Measurements from ENCODE around the gene NPC1. TPM values are rescaled to one million over a fixed set of nuclear protein-coding genes. Genes with fewer than 3 reads are reported as not detected.
"Not testable (repeated sequence)": the region's sequence is repeated elsewhere in the genome, so short reads cannot be mapped to it uniquely, and the experiment has no call there.

Gene NPC1
- total RNA-seq, 1 experiment from 2014 or later: 37.9 TPM

DNA sequence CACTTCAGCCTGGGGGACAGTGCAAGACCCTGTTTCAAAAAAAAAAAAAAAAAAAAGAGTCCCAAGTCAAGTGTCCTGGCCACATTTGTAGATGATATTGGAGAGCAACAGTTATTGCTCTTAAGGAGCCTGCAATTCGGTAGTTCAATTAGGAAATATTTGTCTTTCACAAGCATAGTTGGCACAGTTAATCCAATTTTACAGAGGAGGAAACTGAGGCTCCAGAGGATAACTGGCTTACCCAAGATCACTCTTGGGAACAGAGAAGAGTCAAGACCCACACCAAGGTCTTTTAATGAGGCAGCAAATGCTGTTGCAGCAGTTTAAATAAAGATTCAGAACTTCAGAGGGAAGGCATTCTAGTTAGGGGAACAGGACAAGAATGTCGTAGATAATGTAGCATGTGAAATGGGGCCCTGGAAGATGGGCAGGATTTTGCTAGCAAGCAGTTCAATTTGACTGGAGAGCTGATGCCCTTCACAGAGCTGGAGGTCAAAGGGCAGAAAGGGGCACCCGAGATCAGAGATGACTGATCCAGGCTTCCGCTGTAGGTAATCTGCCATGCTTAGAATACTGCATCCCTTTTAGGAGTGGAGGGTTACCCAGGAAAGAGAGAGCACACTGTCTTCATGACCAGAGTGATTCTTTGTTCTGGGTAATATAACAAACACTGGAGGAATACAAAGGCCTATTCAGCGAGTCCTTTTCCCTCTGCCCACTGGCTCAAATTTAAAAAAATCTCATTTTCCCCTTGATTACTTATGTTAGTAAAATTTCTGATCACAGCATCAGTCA lies 3.0 kb downstream of the NPC1 start:
- in situ Hi-C loops (cut with HindIII; ENCODE audit: low pct_unique_long_range_greater_than_20kb, low sequenced_read_pairs): no loop called here
- DNase-seq (ENCODE audit: low read depth): no peak

DNA sequence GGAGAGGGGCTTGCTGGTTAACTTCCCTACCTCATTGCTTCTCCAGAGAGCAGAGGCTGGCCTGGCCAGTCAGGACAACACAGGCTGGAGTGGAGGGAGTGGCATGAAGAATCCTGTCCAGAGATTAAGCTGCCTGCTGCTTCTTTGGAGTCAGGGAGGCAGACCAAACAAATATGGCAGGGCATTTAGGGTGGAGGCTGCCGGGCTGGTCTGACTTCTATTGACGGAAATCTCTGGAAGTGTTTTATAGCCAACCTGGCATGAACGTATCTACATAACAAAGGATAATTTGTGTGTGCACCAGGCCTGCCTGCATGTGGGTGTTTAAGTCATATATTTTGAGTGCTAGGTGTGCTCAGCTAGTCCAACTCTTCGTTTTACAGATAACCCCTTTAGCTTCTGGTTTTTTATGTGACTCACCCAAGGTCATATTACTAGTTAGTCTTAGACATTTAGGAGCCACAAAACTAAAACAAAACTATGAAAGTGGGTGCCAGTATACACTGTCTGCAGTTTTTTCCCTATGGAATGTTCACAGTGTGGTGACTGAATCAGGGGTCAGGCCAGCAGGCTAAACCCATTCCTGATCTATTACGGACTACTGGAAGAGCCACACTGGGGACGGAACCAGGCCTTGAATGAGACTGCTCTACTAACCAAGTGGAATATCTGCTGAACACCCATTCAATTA lies 5.5 kb downstream of the NPC1 start:
- DNase-seq (ENCODE audit: low read depth): peak; percentile 36
- in situ Hi-C loops (cut with HindIII; ENCODE audit: low pct_unique_long_range_greater_than_20kb, low sequenced_read_pairs): no loop called here

DNA sequence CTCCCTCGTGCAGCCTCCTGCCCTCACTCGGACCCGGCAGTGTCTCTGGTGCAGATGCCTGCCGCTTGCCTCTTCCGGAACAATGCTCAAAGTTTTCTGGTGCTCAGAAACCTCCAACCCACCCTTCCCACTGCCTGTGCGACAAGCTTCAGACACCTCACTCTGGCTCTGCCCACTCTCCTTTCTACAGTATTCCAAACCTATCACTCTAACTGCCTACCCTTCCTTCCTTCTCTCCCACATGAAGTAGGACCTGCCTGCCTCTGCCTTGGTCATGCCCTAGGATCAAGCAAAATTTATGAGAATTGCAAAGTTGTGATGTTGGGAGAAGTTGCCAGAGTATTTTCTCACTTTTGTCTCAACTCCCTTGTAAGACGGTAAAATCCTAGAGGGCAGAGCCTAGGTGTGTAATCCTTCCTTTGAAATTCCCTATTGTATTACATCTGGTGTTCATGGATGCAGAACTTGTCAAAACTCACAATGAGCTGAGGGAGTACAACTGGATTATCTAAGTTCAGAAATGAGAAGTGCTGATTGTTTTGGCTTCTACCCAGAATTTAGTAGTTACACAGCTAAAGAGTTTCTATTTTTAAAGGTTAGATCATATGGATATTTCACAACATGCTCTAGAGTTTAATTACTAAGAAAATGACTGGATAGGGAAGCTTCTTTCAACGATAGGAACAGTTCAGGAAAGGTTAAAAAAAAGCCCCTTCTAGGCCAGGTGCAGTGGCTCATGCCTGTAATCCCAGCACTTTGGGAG lies 7.2 kb downstream of the NPC1 start:
- no peak for DNase-seq (ENCODE audit: low read depth)
- in situ Hi-C loops (cut with HindIII; ENCODE audit: low pct_unique_long_range_greater_than_20kb, low sequenced_read_pairs): no loop called here

DNA sequence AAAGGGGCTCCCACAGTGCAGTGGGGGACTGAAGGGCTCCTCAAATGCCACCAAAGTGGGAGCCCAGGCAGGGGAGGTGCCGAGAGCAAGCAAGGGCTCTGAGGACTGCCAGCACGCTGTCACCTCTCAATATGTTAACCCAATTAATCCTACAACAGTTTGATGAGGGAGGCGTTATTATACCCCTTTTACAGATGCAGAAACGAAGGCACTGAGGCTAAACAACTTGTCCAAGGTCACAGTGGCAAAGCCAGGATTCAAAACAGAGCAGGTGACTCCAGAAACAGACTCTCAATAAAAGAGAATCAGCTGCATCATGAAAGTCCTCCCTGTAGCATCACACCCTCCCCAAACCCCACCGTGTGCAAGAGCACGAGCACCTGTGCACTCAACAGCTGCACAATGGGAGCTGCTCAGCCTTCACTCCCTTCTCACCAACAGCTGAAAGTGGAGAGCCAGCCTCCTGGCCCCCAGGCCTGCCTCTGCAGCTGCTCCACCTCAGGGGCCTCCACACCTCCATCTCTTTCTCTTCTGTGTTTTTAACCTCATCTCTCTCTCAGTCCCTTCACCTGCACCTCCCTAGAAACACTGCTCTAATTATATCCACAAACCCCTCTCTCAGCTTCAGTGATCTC lies 8.1 kb downstream of the NPC1 start:
- in situ Hi-C loops (cut with HindIII; ENCODE audit: low pct_unique_long_range_greater_than_20kb, low sequenced_read_pairs): no loop called here
- no peak for DNase-seq (ENCODE audit: low read depth)

DNA sequence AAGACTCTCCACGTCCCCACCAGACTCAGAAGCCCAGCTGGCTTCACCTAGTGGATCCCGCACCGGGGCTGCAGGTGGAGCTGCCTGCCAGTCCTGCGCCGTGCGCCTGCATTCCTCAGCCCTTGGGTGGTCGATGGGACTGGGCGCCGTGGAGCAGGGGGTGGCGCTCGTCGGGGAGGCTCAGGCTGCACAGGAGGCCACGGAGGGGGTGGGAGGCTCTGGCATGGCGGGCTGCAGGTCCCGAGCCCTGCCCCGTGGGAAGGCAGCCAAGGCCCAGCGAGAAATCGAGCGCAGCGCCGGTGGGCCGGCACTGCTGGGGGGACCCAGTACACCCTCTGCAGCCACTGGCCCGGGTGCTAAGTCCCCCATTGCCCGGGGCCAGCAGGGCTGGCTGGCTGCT lies 8.8 kb downstream of the NPC1 start:
- in situ Hi-C loops (cut with HindIII; ENCODE audit: low pct_unique_long_range_greater_than_20kb, low sequenced_read_pairs); DNase-seq (ENCODE audit: low read depth): not testable (repeated sequence)

DNA sequence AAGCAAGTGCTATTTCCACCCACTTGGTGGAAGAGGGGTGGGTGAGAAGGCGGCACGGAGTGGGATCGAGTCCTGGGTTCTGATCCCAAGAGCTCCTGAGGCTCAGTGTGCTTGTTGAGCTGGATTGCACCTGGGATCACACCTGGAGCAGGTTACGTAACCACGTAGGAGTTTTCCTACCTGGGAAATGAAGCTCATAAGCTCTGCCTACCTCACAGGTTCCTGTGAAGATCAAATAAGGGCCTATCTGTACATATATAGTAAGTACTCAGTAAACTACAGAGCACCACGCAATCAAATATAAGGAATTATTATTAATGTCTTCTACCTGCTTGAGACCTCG lies 11.0 kb downstream of the NPC1 start:
- no peak for DNase-seq (ENCODE audit: low read depth)
- in situ Hi-C loops (cut with HindIII; ENCODE audit: low pct_unique_long_range_greater_than_20kb, low sequenced_read_pairs): no loop called here

DNA sequence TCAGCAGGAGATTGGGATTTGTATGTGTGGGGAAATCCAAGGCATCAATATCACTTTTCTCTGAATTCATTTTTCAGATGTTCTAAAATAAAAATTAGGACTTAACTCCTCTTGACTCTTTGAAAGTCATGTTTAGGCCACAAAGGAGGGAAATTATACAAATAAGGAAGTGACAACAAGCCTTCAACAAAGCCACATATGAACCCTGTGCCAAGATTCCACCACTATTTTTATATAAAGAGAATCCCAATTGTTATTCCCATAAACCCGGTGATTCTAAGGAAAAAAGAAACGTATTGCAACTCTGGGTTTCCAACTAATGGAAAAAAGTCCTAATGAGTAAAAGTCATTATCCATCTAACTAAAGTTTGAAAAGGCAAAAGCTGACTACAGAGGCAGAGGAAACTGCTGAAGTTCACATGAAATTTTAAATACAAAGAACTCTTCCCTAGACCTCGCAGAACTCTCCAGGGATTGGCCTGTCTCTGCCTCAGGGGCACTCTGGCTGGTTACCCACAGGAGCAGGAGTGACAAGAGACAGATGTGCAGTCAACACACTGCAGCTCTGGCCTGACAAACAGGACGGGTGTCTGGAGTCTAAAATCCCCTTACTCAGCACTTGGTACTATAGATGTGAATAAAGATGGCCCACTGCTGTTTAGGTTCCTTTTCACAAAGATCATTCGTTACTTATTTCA lies 11.5 kb downstream of the NPC1 start:
- no peak for DNase-seq (ENCODE audit: low read depth)
- in situ Hi-C loops (cut with HindIII; ENCODE audit: low pct_unique_long_range_greater_than_20kb, low sequenced_read_pairs): no loop called here

DNA sequence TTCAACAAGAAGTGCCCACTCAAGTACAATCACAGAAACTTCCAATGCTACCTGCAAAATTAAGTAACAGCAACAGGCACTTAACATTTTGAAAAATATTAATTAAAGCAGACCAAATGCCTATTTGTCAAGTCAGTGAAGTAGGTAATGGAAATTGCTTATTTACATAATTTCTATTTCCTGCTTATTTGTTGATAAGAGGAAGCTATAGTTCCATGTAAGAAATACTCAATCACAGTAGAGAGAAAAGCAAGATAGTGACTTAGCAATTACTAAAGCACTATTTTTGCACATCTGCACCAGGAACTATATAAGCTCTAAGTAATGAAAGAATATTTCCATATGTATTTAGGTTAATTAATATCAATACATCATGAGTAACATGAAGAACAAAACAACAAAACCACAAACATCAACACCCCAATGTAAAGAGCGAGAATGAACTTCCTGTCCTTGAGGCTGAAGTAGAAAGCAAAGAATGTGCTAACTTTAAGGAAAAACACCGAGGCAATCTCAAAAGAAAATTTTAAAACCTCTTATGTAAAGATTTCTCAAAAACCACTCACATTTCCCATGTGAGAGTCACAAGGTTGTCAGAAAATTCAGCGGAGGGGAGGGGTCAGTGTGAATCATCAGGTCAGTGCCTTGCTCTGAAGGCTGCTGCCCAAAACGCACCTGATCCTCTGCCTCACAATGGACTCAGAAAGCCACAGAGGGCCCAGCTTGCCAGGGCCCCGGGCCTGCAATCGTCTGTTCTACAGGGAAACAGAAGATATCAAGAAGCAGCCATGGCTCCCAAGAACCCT lies 12.5 kb downstream of the NPC1 start:
- peak; percentile 48 for DNase-seq (ENCODE audit: low read depth)
- in situ Hi-C loops (cut with HindIII; ENCODE audit: low pct_unique_long_range_greater_than_20kb, low sequenced_read_pairs): no loop called here

DNA sequence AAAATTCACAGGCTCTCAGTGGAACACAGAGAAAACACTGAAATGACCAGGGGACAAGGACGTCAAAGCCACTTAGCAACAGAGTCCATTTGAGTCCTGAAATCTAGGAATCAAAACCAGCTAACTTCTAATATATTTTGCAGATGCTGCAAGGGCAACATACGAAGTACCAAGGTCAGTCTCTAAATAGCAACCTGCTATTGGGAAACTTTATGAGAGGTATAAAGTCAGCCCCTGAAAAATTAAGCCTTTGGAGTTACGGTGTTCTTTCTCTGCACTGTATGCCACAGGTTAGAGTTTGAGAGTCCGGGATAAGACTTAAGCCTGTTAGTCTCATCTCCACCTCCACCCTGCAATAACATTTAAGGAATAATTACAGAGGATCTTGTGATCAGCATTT lies 13.3 kb downstream of the NPC1 start:
- in situ Hi-C loops (cut with HindIII; ENCODE audit: low pct_unique_long_range_greater_than_20kb, low sequenced_read_pairs): no loop called here
- DNase-seq (ENCODE audit: low read depth): no peak

DNA sequence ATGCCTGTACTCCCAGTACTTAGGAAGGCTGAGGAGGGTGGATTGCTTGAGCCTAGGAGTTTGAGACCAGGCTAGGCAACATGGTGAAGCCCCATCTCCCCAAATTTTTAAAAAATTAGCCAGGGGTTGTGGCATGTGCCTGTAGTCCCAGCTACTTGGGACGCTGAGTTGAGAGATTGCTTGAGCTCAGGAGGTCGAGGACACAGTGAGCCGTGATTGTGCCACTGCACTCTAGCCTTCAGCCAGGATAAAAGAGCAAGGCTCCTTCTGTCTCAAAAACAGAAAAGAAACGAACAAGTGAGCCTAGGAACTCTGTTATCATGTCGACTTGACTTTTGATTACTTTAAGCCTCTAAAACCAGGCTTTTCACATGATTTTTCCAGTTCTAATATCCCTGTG lies 13.7 kb downstream of the NPC1 start:
- in situ Hi-C loops (cut with HindIII; ENCODE audit: low pct_unique_long_range_greater_than_20kb, low sequenced_read_pairs): no loop called here
- DNase-seq (ENCODE audit: low read depth): no peak

DNA sequence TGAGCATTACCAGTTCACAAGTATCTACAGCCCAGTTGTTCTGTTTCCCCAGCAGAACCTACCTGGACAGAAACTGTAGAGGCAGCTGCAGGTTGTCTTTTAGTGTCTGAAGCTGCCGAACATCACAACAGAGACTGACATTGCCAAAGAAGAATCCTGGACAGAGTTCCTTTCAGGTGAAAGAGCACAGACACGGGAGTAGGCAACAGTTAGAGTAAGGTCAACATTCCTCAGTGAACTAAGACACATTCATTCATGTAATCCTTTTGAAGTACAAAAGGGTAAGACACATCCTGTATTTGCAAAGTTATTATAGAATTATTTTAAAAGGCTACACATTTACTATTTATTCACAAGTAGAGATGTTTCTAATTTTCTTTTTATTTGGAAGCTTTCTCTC lies 14.3 kb downstream of the NPC1 start:
- in situ Hi-C loops (cut with HindIII; ENCODE audit: low pct_unique_long_range_greater_than_20kb, low sequenced_read_pairs): no loop called here

DNA sequence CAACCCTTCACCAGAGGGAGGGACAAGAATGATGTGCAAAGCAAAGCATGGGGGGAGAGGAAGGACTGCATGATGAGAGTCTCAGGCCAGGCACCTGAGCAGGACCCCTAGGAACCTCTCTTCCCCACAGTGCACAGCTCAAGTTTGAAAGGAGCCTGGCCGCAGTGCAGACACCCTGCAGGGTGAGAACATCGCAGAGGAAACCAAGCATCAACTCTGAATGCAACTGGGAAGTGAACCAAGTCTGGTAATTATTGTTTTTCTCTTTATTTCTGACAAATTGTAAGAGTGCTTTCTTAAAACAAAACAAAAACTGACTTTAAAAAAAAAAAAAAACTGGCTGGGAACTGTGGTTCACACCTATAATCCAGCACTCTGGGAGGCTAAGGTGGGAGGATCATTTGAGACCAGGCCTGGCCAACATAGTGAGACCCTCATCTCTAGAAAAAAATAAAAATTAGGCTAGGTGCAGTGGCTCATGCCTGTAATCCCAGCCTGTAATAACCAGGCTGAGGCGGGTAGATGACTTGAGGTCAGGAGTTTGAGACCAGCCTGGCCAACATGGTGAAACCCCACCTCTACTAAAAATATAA lies 15.3 kb downstream of the NPC1 start:
- in situ Hi-C loops (cut with HindIII; ENCODE audit: low pct_unique_long_range_greater_than_20kb, low sequenced_read_pairs): no loop called here
- no peak for DNase-seq (ENCODE audit: low read depth)

More for the DNA sequence above, 14.3 kb downstream of the NPC1 start:
- no peak for DNase-seq (ENCODE audit: low read depth)

DNA sequence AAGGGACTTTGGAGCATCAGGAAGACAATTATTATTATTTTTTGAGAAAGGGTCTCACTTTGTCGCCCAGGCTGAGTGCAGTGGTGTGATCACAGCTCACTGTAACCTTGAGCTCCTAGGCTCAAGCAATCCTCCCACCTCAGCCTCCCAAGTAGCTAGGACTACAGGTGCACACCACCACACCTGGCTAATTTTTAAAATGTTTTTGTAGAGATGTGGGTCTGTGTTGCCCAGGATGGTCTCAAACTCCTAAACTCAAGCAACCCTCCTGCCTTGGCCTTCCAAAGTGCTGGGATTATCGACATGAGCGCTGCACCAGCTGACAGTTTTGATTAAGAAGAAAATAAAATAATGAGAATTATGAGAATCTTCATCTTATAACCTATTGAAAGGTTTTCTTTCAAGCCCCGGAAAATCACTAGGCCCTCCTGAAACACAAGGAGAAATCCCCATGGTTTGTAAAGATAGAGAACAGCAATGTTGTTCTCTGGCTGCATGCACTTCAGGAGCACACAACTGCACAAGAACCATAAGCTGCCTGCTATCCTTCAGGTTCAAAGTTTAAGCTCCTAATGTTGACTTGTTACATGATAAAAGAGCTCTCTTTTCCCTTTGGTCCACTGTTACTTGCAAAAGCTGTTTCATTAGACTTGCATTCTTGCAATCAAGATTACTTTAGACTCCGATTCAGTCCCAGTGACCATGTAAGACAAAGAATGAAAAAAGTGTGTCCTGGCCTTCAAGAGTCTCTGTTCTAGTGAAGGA lies 16.8 kb downstream of the NPC1 start:
- no peak for DNase-seq (ENCODE audit: low read depth)
- in situ Hi-C loops (cut with HindIII; ENCODE audit: low pct_unique_long_range_greater_than_20kb, low sequenced_read_pairs): no loop called here

DNA sequence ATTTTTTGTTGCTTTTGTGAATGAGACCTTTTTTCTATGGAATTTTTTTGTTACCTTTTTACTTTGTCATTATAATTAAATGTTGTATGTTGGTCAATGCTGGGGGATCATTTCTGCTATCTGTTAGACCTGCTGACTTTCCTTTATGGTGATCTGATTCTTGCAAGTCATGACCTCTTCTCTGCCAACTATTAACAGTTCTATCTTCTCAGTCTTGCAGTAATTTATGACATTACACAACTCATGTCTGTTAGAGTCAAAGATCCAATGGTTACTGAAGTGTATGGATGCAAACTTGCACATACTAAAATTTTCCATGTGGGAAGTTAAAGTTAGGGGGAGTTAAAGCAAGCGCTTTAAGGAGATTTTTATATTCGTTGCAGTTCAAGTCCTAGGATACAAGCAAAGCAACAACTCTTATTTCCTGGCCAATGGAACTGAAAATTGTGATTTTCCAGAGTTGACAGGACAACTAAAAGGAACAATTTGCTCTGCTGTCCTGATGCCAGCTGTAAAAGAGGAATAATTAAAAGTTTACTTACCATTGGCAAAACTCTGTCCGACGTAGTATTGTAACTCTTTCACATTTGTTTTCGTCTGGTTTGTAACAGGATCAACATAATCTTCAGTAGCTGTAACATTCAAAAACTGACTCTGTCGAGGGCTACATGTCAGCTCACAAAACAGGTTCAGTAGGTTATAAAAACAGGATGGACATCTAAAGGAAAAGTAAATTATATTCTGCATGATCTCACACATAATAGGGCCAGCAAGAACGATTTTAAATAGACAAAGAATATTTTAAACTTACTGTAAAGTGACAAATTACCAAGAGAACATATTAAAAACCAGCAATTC lies 17.8 kb downstream of the NPC1 start:
- in situ Hi-C loops (cut with HindIII; ENCODE audit: low pct_unique_long_range_greater_than_20kb, low sequenced_read_pairs): no loop called here
- no peak for DNase-seq (ENCODE audit: low read depth)

DNA sequence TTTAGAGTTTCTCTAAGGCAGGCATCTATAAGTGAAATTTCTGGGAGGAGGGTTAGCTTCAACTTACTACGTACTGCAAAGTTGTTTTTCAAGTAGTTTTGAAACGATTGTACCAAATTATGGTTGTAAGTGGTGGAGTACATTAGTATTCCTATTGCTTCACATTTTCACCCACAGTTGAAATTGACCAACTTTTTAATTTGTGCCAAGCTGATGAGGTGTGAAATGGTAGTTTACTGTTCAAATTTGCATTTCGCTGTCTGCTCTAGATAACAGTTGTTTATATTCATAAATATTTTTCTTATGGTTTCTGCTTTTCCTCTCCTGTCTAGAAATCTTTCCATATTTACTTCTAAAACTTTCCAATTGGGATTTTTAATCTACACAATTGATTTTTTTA lies 18.6 kb downstream of the NPC1 start:
- no peak for DNase-seq (ENCODE audit: low read depth)
- in situ Hi-C loops (cut with HindIII; ENCODE audit: low pct_unique_long_range_greater_than_20kb, low sequenced_read_pairs): no loop called here
